Fibroblast of the aortic adventitia (primary cell): Measurements from ENCODE around the gene CXCL3. TPM values are rescaled to one million over a fixed set of nuclear protein-coding genes. Genes with fewer than 3 reads are reported as not detected.
A peak's percentile ranks its signal among the peaks of the same experiment; 100 is the strongest.

Experiments used
- DNase-seq: peaks from one replicate; pipeline ENCODE4 v3.0.0-alpha.2; 2010; ENCODE audit warnings: low read depth
- H3K4me3 ChIP-seq: 2 replicates; pipeline ENCODE4 v1.5.1; 2011; ENCODE audit warnings: low read depth, mild to moderate bottlenecking, control low read depth, low read length, moderate library complexity
- CTCF ChIP-seq: IDR thresholded peaks from 2 replicates; pipeline ENCODE4 v1.5.1; 2011; ENCODE audit warnings: mild to moderate bottlenecking, low read length, control low read depth, inconsistent platforms; ENCODE audit not compliant: insufficient read depth
- total RNA-seq: library from RNA; depleted of rRNA; stranded (reverse); fragments of >200 nt; gene quantifications from 2 replicates; pipeline ENCODE4 v1.2.3, GENCODE V29; 2012; ENCODE audit warnings: low replicate concordance

Gene CXCL3
- total RNA-seq, 1 donor = 0.09 TPM

- no peak for TF ChIP-seq CTCF
- peak; percentile 20 for DNase-seq
- no peak overlapping the region for H3K4me3 ChIP-seq
Observed at GRCh38 chr4:74006009-74006476, 32.4 kb downstream of the CXCL3 start.

GRCh38 chr4:74005528-74005927, 33.0 kb downstream of the CXCL3 start:
- no peak for DNase-seq
- TF ChIP-seq CTCF = no peak
- no peak overlapping the region for H3K4me3 ChIP-seq

GRCh38 chr4:74004668-74005067, 33.8 kb downstream of the CXCL3 start:
- TF ChIP-seq CTCF = no peak
- H3K4me3 ChIP-seq = no peak overlapping the region
- no peak for DNase-seq

GRCh38 chr4:74000301-74000700, 38.2 kb downstream of the CXCL3 start:
- no peak for TF ChIP-seq CTCF
- no peak for DNase-seq
- no peak overlapping the region for H3K4me3 ChIP-seq

- peak; percentile 69 for DNase-seq
- peak; percentile 44 for TF ChIP-seq CTCF
- peak within 1 kb of the TSS; percentile 58 for H3K4me3 ChIP-seq
Observed at GRCh38 chr4:73998040-73999011, 40.2 kb downstream of the CXCL3 start, which contains the start of gene CXCL5. Gene CXCL5 (minus strand): TSS chr4:73998677. CDS start chr4:73998581, 96 bp downstream.

- no peak overlapping the region for H3K4me3 ChIP-seq
- no peak for TF ChIP-seq CTCF
- DNase-seq = no peak
Observed at GRCh38 chr4:73992050-73992449, 46.4 kb downstream of the CXCL3 start.

- no peak for DNase-seq
- TF ChIP-seq CTCF = no peak
Observed at GRCh38 chr4:73991742-73992000, 46.8 kb downstream of the CXCL3 start.

More at GRCh38 chr4:73991742-73992000, 46.8 kb downstream of the CXCL3 start:
- no peak overlapping the region for H3K4me3 ChIP-seq
